Measurements from ENCODE around the gene GTF3A. TPM values are rescaled to one million over a fixed set of nuclear protein-coding genes. Genes with fewer than 3 reads are reported as not detected.

Gene GTF3A
- total RNA-seq, 1 donor from 2014 or later = 119 TPM

DNA sequence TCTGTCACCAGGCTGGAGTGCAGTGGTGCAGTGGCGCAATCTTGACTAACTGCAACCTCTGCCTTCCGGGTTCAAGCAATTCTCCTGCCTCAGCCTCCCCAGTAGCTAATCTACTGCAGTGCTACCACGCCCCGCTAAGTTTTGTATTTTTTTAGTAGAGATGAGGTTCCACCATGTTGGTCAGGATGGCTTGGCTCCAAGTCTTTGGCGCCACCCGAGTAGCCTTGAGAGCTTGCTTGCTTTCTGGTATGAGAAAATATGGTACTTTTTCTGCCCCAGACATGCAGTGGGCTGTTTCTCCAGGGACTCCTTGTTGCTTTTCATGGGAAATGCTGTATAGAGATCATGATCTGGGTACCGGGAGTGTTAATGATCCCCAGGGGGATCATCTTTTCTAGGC, 34.5 kb upstream of the GTF3A start:
- ChIA-PET POLR2A (interaction anchor here (0.6 kb wide), 1 partner anchor 259 kb away, joined by 3 read pairs; no protein-coding TSS in a partner anchor), CTCF (no interaction called here)
- TF ChIP-seq, protein P1, sequence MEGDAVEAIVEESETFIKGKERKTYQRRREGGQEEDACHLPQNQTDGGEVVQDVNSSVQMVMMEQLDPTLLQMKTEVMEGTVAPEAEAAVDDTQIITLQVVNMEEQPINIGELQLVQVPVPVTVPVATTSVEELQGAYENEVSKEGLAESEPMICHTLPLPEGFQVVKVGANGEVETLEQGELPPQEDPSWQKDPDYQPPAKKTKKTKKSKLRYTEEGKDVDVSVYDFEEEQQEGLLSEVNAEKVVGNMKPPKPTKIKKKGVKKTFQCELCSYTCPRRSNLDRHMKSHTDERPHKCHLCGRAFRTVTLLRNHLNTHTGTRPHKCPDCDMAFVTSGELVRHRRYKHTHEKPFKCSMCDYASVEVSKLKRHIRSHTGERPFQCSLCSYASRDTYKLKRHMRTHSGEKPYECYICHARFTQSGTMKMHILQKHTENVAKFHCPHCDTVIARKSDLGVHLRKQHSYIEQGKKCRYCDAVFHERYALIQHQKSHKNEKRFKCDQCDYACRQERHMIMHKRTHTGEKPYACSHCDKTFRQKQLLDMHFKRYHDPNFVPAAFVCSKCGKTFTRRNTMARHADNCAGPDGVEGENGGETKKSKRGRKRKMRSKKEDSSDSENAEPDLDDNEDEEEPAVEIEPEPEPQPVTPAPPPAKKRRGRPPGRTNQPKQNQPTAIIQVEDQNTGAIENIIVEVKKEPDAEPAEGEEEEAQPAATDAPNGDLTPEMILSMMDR (IDR thresholded peaks at IDR 0.05) = no peak
- no peaks in the 10 kb centered on the region for H3K9me3 Mint-ChIP-seq
- H3K4me1 Mint-ChIP-seq = no peaks in the 10 kb centered on the region
- no peak overlapping the region for H3K27ac Mint-ChIP-seq
- intact Hi-C loops (cut with micrococcal nuclease) = no loop called here
- H3K4me3 Mint-ChIP-seq = no peak overlapping the region
- H3K36me3 Mint-ChIP-seq (ENCODE audit: low read depth) = no peaks in the 10 kb centered on the region
- no peak for ATAC-seq (ENCODE audit: low read depth)
- peaks cover 3% of the 10 kb centered on the region for H3K27me3 Mint-ChIP-seq
- no peak for DNase-seq

DNA sequence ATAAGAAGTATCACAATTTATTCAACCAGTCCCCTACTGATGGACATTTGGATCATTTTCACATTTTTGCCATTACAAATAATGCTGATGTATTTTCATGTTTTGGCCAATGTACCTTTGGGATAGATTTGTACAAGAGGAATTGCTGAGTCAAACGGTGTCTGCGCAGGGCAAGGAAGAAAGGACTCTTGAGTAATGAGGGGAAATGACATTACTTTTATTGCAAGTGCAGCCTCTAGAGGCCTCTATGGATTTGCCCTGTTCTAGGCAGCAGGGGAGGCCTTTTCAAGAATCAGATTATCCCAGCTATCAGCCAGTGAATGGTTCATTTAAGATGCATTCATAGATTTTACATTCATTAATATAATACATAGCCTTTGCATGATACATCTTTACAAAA, 32.9 kb upstream of the GTF3A start:
- no peaks in the 10 kb centered on the region for H3K9me3 Mint-ChIP-seq
- intact Hi-C loops (cut with micrococcal nuclease) = no loop called here

DNA sequence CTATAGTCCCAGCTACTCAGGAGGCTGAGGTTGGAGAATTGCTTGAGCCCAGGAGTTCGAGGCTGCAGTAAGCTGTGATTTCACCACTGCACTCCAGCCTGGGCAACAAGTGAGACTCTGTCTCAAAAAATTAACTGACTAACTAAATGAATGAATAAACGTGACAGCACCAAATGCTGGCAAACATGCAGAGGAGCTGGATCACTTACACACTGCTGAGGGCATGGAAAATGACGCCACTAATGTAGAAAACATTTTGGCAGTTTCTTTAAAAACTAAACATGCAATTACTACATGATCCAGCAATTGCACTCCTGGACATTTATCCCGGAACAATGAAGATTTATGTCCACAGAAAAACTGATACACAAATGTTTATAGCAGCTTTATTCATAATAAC, 31.3 kb upstream of the GTF3A start:
- TF ChIP-seq, protein P1 (IDR thresholded peaks at IDR 0.05) = no peak
- ChIA-PET CTCF (interaction anchor here (2.2 kb wide), 1 partner anchor 434 kb away, joined by 6 read pairs; no protein-coding TSS in a partner anchor), POLR2A (no interaction called here)
- Mint-ChIP-seq H3K9me3 (no peaks in the 10 kb centered on the region), H3K4me1 (no peaks in the 10 kb centered on the region), H3K36me3 (ENCODE audit: low read depth) (no peaks in the 10 kb centered on the region), H3K27me3 (peaks cover 5% of the 10 kb centered on the region), H3K4me3 (no peak overlapping the region), H3K27ac (no peak overlapping the region)
- DNase-seq (no peak), ATAC-seq (ENCODE audit: low read depth) (no peak)
- intact Hi-C loops (cut with micrococcal nuclease) = no loop called here

More for the DNA sequence above, 32.9 kb upstream of the GTF3A start:
- DNase-seq (no peak), ATAC-seq (ENCODE audit: low read depth) (no peak)
- POLR2A ChIA-PET = no interaction called here
- Mint-ChIP-seq H3K27ac (no peak overlapping the region), H3K4me1 (no peaks in the 10 kb centered on the region), H3K4me3 (no peak overlapping the region), H3K36me3 (ENCODE audit: low read depth) (no peaks in the 10 kb centered on the region), H3K27me3 (peaks cover 6% of the 10 kb centered on the region)
- TF ChIP-seq, protein P1 (IDR thresholded peaks at IDR 0.05) = no peak
- CTCF ChIA-PET = no interaction called here

DNA sequence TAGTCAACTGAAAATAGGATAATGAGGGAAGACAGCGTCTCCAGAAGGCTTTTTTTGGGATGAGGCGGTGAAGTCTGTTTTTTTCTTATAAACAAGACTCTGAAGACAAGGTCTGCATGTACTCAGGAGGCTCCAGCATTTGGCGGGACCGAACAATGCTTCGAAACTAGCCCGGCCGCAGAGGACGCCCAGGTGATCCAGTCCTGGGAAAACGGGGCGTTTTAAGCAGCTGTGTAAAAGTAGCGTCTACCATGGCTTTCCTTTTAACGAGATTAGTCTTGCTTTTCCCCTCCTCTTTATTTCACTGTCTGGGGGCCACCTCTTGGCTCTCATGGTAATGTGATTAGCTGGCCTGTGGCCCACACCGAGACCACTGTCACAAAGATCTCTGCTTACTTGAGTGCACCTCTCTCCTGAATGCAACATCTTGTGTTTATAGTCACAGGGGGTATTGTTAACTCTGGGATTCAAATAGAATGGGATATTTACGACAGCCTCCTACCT, 29.4 kb upstream of the GTF3A start:
- H3K27ac Mint-ChIP-seq = no peak overlapping the region
- no peaks in the 10 kb centered on the region for H3K36me3 Mint-ChIP-seq (ENCODE audit: low read depth)
- no peak overlapping the region for H3K4me3 Mint-ChIP-seq
- H3K4me1 Mint-ChIP-seq = no peaks in the 10 kb centered on the region
- no peaks in the 10 kb centered on the region for H3K9me3 Mint-ChIP-seq
- H3K27me3 Mint-ChIP-seq = peaks cover 5% of the 10 kb centered on the region
- ATAC-seq (ENCODE audit: low read depth) = no peak
- no peak for DNase-seq
- TF ChIP-seq, protein P1 (IDR thresholded peaks at IDR 0.05) = no peak
- intact Hi-C loops (cut with micrococcal nuclease) = no loop called here
- POLR2A ChIA-PET = no interaction called here
- CTCF ChIA-PET = interaction anchor here (2.2 kb wide), 1 partner anchor 432 kb away, joined by 6 read pairs; no protein-coding TSS in a partner anchor

DNA sequence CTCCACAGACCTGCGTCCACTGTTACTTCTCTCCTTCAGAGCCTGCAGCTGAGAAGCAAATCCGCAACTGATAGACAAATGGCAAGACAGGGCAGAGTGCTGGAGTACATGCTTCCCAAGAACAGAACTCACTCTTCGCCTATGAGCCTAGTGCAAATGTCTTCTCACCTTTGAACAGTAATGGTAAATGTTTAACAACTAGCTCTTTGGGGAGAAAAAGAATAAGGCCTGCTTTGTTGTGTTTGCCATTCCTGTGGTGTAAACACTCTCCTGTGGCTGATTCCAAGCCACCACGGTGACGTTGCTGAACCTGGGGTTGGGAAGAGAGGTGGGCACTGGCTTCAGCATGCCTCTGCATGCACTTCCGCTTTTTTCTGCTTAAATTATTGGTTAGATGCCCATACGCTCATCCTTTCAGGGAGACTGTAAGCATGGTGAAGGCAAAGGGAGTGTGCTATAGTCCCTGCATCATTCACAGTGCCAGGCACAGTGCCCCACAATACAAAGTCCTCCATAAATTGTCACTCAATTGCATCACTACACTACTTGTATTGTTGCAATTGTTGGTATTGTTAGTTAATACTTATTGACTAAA, 28.1 kb upstream of the GTF3A start:
- DNase-seq = no peak
- H3K9me3 Mint-ChIP-seq = no peaks in the 10 kb centered on the region
- intact Hi-C loops (cut with micrococcal nuclease) = no loop called here
- POLR2A ChIA-PET = no interaction called here
- CTCF ChIA-PET = no interaction called here
- no peak for ATAC-seq (ENCODE audit: low read depth)
- peaks cover 5% of the 10 kb centered on the region for H3K27me3 Mint-ChIP-seq
- H3K27ac Mint-ChIP-seq = no peak overlapping the region
- TF ChIP-seq, protein P1 (IDR thresholded peaks at IDR 0.05) = no peak
- H3K36me3 Mint-ChIP-seq (ENCODE audit: low read depth) = no peaks in the 10 kb centered on the region
- H3K4me1 Mint-ChIP-seq = peaks cover 5% of the 10 kb centered on the region
- H3K4me3 Mint-ChIP-seq = no peak overlapping the region

All from activated B cell treated with CpG ODN at 0.5 μM for 24 hours (primary cell).